KBM-7 (cell line): ENCODE measurements around the gene C16orf96.

Source experiments
- DNase-seq: peaks from one replicate; pipeline ENCODE4 v3.0.0-alpha.2; 2015
- in situ Hi-C: fragments of 300-500 bp; cut with MboI; formaldehyde crosslinking; loops from 2 replicates; pipeline ENCODE4 v1.14.3; 2020; ENCODE audit warnings: low sequenced_read_pairs, low pct_unique_long_range_greater_than_20kb, mixed read lengths

The C16orf96 gene

DNA sequence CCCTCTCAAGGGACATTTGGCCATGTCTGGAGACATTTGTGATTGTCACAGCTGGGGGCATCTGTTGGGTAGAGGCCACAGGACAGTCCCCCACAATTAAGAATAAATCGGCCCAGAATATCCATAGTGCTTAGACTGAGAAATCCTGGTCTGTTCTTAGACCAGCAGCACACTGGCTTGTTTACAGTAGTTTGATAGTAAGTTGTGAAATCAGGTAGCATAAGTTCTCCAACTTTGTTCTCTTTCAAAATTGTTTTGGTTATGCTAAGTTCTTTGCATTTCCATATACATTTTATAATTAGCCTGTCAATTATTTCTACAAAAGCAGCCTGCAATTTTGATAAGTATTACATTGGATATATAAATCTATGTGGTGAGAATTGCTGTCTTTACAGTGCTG lies 75.3 kb downstream of the C16orf96 start:
- in situ Hi-C loops = no loop called here
- no peak for DNase-seq

DNA sequence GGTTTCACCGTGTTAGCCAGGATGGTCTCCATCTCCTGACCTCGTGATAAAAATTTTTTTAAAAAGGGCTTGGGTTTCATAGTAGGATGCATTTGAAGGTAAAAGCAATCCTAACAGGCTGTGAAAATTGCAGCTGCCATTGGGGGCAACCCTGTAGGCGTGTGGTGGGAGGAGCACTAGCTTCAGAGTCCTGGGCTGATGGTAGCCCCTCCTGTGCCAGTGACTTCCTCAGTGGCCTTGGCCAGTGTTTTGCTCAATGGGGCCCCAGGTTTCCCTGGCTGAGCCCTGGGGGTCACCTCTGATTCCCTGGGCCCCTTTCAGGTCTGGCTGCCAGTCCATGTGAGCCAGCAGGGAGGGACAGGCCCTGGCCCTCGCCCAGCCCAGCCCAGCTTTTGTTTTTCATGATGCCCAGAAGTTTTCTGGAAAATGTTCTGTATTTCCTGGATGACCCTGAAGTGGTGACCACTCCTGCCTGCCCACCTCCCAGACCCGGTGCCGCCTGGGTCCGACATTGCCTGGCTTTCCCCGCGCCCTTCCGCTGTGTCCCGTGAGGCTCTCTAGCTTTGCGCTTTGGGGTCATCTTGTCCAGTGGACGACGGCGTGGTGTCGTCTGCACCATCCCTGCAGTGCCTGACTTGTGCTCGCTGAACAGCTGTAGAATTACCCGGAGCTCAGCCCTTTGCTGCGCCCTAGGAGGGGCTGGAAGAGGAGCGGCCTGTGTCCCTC lies 77.9 kb downstream of the C16orf96 start:
- no peak for DNase-seq
- in situ Hi-C loops = no loop called here

DNA sequence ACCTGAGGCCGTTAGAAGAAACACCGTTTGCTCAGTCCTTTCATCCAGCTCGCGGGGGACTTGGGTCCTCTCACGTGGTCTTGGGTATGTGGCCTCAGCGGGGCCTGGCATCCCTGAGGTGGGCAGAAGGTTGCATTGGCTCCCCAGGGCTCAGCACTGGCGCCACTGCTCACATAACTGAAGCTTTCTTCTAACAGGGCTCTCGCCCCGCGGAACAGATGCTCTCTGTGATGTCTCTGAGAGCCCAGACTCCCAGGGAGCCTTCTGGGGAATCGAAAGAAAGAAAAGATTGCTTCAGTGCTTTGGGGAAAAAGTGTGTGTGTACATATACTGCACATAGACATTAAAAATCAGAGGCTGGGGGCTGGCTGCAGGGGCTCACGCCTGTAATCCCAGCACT lies 78.6 kb downstream of the C16orf96 start:
- DNase-seq = no peak
- in situ Hi-C loops = no loop called here

DNA sequence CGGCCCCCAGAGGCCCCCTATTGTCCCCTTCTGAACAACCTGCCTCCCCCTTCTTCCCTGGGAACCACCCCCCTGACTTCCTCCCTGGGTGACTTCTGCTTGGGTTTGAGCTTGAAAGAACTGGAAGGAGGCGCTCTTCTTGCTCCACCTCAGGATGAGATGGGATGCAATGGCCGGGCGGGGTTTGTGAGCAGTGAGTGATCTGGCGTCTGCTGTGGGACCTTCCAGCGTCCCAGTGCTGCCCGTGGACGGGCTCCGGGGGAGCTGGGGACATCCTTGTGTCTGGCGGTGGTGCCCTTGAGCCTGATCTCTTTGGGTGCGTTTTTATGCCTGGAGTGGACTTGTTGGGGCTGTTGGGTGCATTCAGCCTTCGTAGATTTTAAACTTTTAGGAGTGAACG lies 80.1 kb downstream of the C16orf96 start:
- in situ Hi-C loops = no loop called here
- no peak for DNase-seq

DNA sequence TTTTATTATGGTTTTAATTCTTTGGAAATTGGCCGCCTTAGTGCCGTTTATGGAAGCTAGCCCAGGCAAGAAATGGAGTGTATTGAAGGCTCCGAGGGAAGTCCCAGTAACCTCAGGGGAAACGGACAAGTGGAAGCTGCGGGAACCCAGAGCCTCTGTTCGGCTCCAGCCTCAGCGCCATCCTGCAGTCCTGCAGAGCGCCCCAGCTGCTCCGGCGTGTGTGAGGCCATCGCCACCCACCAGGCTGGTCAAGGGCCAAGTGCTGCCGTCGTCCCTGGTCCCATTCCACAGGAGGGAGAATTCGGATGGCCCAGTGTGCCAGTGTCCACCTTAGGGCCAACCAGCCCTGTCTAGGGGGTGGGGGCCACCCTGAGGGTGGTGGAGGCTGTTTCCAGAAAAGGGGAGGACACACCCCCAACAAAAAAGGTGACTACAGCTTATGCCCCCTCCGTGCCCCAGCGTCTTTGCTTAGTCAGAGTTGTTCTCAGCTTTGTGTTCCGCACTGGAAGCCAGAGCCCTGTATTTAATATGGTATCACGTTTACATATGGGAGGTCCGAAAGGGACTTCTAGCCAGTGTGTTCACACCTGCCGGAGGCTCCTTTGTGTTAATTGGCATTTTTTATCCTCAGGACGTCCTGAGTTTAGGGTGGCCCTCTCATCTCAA lies 81.5 kb downstream of the C16orf96 start:
- in situ Hi-C loops = no loop called here
- DNase-seq = no peak

DNA sequence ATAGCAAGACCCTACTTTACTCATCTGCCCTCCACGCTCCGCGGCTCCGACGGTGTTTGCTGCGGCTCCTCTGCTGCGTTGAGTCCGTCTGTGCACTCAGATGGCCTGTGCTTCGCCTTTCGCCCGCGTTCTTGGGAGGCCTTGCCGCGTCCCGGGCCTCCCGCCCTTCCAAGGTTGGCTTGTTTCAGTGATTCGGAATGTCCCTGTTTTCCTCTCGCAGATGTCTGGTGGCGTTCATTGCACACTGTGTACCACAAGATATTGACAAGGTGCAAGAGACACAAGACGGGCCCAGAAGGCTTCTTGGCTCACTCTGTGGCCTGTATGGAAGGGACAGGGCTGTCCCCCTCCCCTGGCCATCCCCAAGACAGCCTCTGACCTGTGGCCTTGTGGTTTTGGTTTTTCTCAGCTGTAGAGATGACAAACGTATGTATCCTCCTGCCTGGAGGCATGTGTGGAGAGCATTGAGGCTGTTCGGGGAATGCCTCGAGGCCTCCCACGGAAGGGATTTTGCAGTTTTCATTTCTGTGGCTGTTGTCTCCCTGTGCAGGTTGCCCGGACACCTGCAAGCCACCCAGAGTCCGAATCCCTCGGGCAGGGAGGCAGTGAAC lies 83.9 kb downstream of the C16orf96 start:
- in situ Hi-C loops = no loop called here

DNA sequence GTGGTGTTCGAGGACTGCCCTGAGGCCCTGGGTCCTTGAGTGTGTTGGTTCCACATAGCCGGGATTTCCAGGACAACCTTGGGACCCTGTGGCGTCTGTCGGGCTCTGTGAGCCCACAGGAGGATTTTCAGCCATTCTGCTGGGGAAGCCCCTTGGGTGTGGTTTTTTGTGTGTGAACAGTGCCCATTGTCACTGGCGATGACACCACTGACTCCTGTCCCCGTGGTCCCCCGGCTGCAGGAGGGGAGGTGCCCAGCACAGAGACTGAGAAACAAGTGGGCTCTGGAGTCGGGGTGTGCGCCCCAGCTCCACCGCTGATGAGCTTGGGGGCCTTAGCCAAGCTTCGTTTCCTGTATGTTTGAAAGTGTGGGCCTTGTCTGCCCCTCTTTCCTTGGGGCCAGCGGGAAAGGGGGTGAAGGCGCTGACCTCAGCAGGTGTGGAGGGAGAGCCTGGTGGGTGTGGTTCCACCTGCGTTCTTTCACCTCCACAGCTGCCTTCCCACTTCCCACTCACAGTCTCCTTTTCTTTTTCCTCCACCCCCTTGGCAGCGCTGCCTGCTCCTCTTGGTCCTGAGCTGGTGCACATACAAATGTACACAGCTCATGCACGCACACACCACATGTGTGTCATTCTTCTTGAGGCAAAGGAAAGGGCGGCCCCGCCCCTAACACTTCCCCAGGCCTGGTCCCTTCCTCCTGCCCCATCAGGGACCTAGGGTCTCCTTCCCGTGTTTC lies 84.6 kb downstream of the C16orf96 start:
- DNase-seq = no peak
- in situ Hi-C loops = no loop called here

More for the DNA sequence above, 83.9 kb downstream of the C16orf96 start:
- DNase-seq = no peak

DNA sequence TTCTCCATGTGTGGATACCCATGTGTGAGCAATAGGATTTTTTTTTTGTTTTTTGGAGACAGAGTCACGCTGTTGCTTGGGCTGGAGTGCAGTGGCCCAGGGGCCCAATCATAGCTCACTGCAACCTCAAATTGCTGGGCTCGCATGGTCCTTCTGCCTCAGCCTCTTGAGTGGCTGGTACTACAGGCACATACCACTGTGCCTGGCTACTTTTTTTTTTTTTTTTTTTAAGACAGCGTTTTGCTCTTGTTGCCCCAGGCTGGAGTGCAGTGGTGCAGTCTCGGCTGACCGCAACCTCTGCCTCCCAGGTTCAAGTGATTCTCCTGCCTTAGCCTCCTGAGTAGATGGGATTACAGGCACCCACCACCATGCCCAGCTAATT lies 85.2 kb downstream of the C16orf96 start:
- DNase-seq = no peak
- in situ Hi-C loops = no loop called here

DNA sequence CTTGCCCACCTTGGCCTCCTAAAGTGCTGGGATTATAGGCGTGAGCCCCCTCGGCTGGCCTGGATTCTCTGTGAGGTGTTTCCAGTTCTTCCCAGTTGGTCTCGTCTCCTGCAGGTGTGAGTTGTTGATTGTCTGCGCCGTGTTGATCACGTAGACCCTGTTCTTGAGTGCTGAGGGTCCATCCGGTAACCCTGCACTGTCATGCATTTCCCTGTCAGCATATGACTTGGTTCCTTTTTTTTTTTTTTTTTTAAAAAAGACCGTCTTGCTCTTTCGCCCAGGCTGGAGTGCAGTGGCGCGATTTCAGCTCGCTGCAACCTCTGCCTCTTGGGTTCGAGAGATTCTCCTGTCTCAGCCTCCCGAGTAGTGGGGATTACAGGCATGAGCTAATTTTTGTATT lies 85.8 kb downstream of the C16orf96 start:
- in situ Hi-C loops = no loop called here
- DNase-seq = no peak

DNA sequence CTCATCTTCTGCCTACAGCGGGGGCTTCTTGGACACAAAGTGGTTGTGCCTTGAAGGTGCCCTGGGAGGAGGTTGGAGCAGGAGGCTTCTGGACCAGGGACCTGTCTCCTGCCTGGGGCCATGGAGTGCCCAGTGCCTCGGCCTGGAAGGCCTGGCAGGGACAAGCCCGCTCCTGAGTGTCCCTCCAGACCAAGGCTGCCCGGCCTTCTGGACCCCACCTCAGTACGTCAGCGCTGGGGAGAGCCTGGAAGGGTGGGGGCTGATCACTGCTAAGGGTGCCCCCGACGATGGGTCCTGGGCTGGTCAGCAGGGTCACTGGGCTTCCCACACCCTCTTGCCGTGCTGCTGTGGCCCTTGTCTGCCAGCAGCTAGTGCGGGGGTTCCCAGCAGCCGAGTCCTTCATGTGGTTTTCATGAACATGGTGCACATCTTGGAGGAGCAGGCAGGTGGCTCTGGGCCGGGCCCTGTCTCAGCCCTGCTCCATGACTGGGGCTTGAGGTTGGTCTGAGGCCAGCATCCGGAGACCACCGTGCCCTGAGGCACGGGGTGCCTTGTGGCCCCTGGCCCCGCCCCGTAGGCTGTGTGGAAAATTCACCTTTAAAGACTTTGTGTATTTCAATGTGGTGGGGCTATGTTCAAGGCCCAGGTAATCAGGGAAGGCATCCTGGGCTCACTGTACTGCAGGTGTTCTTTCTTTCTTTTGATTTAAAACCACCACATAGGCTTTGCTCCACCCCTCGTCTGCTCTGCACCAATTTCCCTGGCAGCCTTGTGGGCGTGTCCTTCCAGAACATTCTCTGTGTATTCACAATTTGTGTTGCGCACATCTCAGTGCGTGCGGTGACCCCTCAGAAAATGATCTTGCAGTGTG lies 90.9 kb downstream of the C16orf96 start:
- no peak for DNase-seq
- in situ Hi-C loops = no loop called here

DNA sequence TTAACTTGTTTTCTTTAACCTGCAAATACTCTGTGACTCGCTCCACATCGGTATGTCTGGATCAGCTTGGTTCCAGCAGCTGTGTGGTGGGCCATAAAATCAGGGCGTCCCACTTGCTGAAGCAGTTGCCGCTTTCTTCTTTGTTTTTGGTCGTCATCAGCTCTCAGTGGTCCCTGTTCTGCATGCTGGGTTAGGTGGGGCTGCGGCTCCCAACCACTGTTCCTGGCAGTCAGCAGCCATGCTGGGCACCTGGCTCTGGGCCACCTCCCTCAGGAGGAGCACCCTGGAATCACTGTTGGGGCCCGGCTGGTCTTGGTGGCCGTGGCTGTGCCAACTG lies 91.5 kb downstream of the C16orf96 start:
- in situ Hi-C loops = no loop called here
- DNase-seq = no peak

DNA sequence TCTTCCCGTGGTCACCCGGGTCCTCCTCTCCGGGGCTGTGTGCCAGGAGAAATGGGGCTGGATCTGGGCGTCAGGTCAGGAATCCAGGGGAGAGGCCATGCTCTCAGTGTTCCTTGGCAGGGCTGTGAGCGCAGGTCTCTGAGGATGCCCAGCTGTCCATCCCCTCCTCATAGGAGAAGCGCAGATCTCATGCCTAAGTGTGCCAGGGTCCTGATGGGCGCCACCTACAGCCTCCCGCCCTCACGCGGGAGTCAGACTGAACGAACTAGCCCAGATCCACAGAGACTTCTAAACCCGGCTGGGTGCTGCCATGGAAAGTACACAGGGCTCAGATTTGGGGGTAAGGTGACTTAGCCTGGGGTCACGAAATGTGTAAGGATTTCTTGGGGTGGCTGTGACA lies 92.8 kb downstream of the C16orf96 start:
- no peak for DNase-seq
- in situ Hi-C loops = no loop called here

DNA sequence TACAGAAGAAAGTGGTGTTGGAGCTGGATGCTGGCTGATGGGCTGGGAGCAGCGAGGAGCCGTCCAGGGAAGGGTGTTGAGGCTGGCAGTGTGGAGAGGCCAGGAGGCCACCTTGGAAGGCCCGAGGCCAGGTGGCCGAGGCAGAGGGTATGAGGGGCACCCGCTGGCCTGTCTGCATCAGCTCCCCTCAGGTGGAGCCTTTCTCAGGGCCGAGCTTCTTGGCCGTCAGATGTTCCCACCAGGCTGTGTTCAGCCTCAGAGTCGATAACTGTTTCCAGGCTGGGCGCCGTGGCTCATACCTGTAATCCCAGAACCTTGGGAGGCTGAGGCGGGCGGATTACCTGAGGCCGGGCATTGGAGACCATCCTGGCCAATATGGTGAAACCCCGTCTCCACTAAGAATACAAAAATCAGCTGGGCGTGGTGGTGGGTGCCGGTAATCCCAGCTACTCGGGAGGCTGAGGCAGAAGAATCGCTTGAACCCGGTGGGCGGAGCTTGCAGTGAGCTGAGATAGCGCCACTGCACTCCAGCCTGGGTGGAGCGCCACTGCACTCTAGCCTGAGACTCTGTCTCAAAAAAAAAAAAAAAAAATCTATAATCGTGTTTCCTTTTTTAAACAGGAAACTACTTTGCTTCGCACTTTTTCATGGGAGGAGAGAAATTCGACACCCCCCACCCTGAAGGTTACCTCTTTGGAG lies 93.8 kb downstream of the C16orf96 start:
- peak; percentile 70 for DNase-seq
- in situ Hi-C loops = no loop called here
